DOHH2 (cell line): ENCODE measurements around the gene GPR108.

Source experiments
- EZH2phosphoT487 ChIP-seq: fragments of 200-600 bp; sonication (generic); IDR thresholded peaks from 2 replicates; pipeline ENCODE4 v1.6.1; 2017; ENCODE audit warnings: borderline replicate concordance, mild to moderate bottlenecking, antibody characterized with exemption, low read length, moderate library complexity, mixed read lengths
- TF ChIP-seq, protein P1 (sequence below): fragments of 200-600 bp; sonication (generic); IDR thresholded peaks from one replicate; pipeline ENCODE4 v1.5.1; 2014; ENCODE audit warnings: antibody characterized with exemption, mild to moderate bottlenecking, low read depth, low read length; ENCODE audit not compliant: poor library complexity, severe bottlenecking

- TF ChIP-seq, protein P1, sequence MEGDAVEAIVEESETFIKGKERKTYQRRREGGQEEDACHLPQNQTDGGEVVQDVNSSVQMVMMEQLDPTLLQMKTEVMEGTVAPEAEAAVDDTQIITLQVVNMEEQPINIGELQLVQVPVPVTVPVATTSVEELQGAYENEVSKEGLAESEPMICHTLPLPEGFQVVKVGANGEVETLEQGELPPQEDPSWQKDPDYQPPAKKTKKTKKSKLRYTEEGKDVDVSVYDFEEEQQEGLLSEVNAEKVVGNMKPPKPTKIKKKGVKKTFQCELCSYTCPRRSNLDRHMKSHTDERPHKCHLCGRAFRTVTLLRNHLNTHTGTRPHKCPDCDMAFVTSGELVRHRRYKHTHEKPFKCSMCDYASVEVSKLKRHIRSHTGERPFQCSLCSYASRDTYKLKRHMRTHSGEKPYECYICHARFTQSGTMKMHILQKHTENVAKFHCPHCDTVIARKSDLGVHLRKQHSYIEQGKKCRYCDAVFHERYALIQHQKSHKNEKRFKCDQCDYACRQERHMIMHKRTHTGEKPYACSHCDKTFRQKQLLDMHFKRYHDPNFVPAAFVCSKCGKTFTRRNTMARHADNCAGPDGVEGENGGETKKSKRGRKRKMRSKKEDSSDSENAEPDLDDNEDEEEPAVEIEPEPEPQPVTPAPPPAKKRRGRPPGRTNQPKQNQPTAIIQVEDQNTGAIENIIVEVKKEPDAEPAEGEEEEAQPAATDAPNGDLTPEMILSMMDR, result no peak
- TF ChIP-seq EZH2phosphoT487, result no peak
Measured at GRCh38 chr19:6751189-6751588, 13.8 kb upstream of the GPR108 start.
